ENCODE measurements around the gene SNAP25.

Gene SNAP25

DNA sequence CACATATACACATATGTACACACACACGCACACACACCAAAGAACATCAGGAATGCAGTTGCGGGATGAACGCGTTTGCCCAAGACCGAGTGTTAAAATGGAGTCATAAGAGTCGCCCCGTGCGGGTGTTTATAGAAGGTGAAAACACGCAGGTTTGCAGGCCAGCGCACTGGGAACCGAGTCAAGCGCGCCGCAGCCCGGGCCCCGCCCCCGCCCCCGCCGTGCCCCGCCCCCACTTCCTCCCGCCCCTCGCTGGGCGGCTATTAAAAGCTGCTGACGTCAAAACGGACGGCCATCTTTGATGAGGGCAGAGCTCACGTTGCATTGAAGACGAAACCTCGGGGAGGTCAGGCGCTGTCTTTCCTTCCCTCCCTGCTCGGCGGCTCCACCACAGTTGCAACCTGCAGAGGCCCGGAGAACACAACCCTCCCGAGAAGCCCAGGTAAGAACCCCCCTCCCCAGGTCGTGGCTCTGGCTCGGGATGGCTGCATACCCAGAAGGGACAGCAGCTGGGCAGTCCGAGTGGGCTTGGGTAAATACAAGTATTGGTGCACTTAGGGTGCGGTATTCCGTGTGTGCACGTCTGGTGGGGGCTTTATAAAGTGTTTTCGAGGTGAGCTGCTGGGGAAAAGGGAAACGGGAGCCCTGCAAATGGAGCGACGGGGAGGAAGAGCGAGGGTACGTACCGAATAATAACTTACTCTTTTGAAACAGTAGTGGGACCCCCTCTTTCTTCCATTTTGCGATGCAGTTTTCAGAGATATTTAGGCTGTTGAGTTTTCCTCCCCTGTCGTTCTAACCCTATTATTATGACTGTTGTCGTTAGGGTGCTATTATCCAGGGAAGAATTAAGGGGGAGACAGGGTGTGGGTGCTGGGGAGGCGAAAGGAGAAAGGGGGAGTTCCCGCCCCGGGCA, at the start of gene SNAP25:
SNAP25 (plus strand) TSS at position 295 of the 916 bp plus-strand sequence. CDS start 56,662 bp downstream, outside the sequence.
- DNase-seq (ENCODE audit: extremely low read depth in 1 of 2, low read depth in 1 of 2): peak in 1 of 2 donors; percentile 2

DNA sequence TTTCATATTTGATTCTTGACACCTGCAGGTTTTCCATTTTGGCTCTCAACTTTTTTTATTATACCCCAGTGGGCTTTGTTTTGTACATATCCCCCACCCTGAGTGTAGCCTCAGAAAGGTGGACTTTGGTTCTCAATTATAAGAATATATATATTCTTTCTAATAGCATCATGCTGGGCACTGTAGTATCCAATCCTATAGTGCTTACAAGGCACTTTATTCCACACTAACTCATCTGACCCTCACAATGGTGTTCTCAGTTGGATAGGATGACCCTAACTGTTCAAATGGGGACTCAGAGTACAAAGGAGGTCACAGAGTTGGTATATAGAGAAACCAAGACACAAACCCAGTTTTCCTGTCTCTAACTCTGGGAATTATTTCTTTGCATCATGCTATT, 48.9 kb upstream of the SNAP25 start:
- DNase-seq (ENCODE audit: extremely low read depth in 1 of 2, low read depth in 1 of 2): no peak

DNA sequence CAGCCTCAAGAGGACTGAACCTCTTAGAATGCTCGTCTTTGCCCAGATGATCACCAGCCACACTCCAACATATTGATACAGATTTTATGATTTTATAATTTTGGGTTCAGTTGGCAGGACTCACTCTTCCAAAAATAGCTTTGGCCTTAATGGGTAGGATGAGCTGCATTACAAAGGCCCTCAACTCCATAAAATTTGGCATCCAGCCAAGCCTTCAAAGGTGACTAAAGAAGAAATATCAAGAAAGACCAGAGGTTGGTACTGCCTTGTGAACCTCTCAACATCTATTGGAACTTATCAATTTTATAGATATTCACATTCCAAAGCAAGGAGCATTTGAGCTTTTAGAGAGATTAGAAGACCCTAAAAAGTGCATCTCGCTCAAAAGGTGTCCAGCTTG, 48.4 kb upstream of the SNAP25 start:
- no peak for DNase-seq (ENCODE audit: extremely low read depth in 1 of 2, low read depth in 1 of 2)

DNA sequence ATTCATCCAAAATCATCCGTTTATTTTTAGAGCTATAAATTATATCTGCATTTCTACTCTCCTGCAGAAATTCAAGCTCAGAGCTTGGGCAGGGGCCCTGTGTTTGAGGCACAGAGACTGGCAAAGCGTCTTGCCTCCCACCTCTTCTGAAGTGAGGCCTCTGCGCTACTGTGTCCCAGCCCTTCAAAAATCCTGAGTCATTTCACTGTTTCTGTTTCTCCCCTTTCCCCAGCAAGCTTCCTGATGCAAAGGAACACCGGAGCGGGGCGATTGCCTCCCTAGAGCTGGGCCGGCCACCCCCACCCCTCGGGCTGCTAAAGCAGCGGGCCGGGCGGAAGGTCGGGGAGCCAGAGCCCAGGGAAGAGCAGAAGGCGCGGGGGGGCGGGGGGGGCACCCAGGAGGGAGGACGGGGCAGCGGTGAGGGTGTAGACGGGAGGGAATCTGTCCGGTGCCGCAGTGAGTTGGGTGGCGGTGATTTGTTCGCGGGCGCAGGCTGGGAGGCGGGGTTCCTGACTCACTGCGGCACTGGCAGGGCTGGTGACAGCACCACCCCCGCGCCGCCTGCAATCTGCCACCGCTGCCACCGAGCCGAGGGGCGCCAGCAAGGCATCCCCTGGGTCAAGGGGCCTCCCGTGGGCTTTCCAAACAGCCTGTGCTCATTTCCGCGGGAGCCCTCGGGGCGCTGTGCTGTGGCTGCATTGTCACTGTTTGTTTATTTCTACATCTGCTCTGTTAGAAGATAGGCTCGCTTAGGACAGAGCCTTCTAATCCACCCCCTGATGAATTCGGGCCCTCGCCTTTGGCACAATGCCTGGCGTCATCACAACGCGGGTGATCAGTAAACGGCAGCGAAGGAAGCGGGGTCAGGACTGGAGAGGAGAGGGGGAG, 46.5 kb upstream of the SNAP25 start:
- no peak for DNase-seq (ENCODE audit: extremely low read depth in 1 of 2, low read depth in 1 of 2)

DNA sequence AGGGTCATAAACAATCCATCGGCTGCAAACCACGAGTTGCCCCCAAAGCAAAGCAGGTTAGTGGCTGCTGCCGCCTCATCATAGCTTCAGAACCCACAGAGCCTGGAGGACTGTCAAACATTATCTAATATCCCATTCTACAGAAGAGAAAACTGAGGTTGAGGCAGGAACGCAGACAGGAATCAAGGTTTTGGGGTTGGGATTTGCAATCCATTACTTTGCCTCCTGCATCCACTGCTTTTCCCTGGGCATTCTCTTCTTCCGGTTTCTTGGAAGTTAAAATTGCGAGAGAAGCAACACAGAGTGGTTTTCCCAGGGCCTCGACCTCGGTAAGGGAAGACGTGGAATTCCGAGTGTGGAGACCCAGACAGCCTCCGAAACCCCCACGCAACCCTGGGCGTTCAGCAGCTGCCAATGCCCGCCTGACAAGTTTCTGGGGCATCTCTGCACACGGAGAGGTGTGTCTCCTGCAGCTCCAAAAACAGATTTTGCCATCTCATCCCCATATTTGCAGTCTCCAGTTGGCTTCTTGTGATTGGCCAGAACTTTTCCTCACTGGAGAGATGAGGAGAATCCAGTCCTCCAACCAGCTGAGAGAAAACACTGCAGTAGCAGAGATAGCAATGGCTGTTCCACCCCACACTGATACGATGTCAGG, 45.5 kb upstream of the SNAP25 start:
- no peak for DNase-seq (ENCODE audit: extremely low read depth in 1 of 2, low read depth in 1 of 2)

DNA sequence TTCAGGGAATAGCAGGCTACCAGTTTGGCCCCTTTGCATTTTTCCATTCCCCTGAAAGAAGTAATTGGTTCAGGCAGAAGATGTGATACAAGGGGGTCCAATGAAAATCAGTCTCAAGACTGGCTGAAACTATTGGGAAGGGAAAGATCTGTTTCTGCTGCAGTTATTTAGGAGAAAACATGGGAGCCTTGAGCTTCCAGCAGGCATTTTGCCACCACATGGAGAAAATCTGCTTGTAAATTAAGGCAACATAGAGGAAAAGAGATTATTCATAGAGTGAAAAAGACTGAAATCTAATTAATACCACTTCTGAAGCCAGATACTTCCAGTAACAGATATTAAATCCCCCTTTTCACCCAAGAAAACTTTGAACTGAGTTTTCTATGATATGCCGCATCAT, 44.2 kb upstream of the SNAP25 start:
- DNase-seq (ENCODE audit: extremely low read depth in 1 of 2, low read depth in 1 of 2): no peak

DNA sequence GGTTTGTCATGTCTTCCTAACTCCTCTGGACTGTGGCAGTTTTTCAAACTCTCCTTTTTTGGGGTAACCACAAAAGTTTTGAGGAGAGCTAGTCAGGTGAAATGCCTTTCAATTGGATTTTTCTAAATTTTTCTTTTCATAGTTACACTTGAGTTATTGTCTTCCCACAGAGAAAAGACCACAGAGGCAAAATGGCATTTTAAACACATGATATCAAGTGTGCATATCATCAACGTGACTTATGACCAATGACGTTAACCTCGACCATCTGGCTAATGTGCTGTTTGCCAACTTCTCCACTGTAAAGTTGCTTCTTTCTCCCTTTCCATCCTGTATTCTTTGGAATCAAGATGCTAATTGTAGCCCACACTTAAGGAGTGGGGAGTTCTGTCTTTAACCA, 41.3 kb upstream of the SNAP25 start:
- DNase-seq (ENCODE audit: extremely low read depth in 1 of 2, low read depth in 1 of 2): no peak

DNA sequence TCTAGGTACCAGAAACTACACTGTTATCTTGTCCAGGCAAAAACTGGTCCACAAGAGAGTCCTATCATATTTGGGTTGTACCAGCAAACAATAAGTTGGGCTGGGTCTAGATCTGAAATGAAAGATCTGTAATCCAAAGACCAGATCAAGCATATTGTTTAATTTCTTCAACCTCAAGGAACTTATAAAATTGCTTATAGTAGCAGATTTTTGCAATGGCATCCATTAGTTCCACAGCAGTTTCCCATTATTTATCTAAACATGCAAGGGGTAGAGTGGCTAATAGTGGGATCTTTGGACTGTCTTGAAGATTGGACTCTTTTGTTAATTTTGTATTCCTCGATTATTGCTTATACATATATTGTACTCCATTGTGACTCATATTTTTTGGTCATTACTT, 40.5 kb upstream of the SNAP25 start:
- no peak for DNase-seq (ENCODE audit: extremely low read depth in 1 of 2, low read depth in 1 of 2)

DNA sequence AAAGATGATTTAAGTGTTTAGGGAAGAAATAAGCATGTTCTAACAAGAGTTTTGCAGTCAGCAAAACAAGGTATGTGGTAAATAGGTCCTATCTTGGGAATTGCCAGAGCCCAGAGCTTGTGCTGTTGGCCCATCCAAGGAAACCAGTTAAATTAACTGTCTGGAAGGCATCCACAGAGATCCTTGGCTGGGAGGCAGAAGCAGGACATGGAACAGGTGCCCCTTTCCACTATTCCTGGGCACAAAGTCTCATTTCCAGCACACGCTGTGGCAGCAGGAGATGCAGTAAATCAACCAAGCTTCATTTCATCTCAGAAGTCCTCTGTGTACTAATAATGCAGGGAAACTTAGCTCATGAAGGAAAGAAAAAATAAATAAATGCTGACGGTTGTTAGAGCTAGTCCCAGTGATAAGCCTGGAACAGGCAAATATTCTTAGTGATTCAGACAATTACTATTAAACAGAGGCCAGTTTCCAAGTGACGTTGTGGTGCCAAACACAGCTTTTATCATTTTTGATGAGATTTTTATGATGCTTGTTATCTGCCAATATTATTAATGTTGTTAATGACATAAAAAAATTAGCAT, 39.8 kb upstream of the SNAP25 start:
- no peak for DNase-seq (ENCODE audit: extremely low read depth in 1 of 2, low read depth in 1 of 2)

DNA sequence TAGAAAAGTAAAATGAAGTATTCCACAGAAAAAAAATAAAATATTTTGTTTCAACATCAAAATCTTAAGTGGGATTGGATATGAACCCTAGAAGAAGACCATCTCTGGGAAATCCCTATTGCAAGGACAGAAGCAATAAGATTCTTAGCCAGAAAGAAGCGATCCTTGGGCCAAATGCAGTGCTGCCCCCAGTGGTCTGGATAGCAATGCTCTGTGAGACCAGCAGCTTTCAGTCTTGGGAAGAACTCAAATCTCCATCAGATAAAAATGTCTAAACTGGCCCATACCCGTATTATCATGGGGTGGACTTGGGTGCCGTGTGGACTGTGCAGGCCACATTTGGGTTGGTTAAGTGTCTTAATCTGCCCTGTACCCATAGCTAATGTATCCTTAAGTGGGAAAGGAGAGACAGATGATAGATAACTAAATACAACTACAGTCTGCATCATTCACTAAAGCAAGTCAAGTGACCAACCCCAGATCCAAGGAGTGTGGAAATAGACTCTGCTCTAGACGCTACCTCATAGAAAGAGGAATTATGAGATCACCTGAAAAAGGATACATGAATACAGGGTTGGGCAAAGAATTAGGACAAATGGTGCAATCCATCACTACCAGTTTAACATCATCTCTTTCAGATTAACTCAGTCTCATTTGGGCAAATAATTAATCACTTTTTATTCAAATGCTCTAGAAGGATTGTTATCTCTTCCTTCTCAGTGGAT, 38.9 kb upstream of the SNAP25 start:
- no peak for DNase-seq (ENCODE audit: extremely low read depth in 1 of 2, low read depth in 1 of 2)

GRCh38 chr20:10180651-10181235, 37.9 kb upstream of the SNAP25 start:
- no peak for DNase-seq (ENCODE audit: extremely low read depth in 1 of 2, low read depth in 1 of 2)

GRCh38 chr20:10185741-10186558, 32.7 kb upstream of the SNAP25 start:
- DNase-seq (ENCODE audit: extremely low read depth in 1 of 2, low read depth in 1 of 2): no peak

DNA sequence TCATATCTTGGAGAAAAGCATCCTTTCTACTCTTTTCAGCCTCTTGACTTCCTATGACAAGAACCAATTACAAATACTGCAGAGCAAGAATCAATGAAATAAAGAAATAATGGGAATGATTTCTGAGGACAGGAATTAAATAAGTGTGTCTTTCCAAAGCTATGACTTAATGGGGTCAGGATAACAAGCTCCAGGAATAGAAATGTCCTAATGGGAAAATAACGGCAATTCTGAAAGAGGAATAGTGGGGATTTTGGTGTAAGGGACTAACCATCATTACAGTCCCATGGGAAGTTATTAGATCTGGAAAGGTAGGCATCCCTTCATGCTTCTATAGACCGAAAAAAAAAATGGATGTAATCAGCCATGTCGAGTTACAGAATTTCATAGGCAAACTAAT, 28.2 kb upstream of the SNAP25 start:
- DNase-seq (ENCODE audit: extremely low read depth in 1 of 2, low read depth in 1 of 2): no peak

DNA sequence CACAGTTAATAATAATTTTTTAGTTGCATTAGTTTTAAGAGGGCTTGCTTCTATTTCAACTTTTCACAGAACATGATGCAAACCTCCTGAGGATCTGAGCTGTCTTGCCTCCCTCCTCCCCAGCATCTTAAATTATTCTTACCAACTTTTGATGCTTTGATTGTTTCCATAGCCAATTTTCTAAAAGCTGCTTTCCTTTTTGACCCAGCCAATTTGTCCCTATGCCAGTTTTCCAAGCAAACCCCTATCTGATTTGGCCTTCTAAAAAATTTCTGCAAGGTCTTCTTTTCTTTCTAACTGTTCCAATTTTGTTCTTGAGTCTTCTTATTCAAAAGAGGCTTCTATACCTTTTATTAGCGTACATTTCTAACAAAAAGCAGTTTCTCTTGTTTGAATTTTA, 26.5 kb upstream of the SNAP25 start:
- DNase-seq (ENCODE audit: extremely low read depth in 1 of 2, low read depth in 1 of 2): no peak

DNA sequence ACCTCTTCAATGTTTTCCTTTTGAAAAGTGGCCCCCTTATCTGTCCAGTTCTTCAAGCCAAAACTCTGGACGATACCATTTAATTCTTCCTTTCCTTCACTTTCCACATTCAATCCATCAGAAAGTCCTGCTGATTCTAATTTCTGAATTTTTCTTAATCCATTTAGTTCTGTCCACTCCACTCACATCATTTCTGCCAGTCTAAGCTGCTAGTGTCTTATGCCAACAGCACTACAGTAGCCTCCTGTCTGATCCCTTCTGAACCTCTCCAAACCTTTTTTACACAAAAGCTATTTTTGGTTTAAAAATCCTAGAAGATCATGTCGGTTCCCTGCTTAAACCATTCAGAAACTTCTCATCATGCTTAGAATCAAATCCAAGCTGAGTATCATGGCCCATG, 24.5 kb upstream of the SNAP25 start:
- no peak for DNase-seq (ENCODE audit: extremely low read depth in 1 of 2, low read depth in 1 of 2)

DNA sequence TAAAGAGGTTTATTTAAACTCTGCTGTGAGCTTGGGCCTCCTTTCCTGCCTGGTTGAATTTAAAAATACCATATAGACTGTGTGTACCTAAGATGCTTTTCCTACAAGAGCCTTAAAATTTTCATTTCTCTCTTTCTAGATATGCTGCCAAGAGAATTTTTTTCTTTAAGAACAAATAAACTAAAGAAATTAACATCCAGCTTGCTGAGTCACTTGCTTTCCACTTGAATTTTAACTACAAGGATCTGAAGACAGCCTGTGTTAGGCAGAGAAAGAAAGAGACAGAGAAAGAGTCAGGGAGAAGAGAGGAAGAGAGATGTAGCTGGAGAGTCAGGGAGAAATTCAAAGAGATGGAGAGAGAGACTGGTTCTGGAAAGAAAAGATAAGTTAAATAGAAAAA, 18.3 kb upstream of the SNAP25 start:
- no peak for DNase-seq (ENCODE audit: extremely low read depth in 1 of 2, low read depth in 1 of 2)

GRCh38 chr20:10201321-10201870, 17.2 kb upstream of the SNAP25 start:
- DNase-seq (ENCODE audit: extremely low read depth in 1 of 2, low read depth in 1 of 2): no peak

GRCh38 chr20:10209091-10209490, 9.5 kb upstream of the SNAP25 start:
- DNase-seq (ENCODE audit: extremely low read depth in 1 of 2, low read depth in 1 of 2): no peak

- no peak for DNase-seq (ENCODE audit: extremely low read depth in 1 of 2, low read depth in 1 of 2)
Observed at GRCh38 chr20:10213526-10213925, 5.1 kb upstream of the SNAP25 start.
